ENCODE results near the gene STIM1.

DNA sequence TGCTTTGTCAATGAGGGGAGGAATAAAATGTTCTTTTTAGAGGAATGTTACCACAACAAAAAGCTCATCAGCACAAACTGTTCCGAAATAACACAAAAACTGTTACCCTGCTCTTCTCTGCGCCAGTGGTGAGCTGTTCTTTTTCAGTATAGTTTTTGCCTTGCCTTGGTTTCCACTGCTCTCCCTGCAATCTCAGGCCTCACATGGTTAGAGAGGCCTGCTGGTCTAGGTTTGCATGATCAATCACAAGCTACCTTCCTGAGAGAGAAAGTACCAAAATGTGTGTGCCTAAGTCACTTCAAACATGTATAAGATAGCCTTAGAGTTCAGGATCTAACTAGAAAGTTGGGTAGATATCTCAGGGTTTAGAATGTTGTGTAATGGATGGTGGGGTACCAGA, 114.6 kb downstream of the STIM1 start:
- no peak for TF ChIP-seq NR2C2 (IDR thresholded peaks at IDR 0.05; ENCODE audit: borderline replicate concordance, control insufficient read depth, insufficient read length, low read depth)
- TF ChIP-seq, protein P1, sequence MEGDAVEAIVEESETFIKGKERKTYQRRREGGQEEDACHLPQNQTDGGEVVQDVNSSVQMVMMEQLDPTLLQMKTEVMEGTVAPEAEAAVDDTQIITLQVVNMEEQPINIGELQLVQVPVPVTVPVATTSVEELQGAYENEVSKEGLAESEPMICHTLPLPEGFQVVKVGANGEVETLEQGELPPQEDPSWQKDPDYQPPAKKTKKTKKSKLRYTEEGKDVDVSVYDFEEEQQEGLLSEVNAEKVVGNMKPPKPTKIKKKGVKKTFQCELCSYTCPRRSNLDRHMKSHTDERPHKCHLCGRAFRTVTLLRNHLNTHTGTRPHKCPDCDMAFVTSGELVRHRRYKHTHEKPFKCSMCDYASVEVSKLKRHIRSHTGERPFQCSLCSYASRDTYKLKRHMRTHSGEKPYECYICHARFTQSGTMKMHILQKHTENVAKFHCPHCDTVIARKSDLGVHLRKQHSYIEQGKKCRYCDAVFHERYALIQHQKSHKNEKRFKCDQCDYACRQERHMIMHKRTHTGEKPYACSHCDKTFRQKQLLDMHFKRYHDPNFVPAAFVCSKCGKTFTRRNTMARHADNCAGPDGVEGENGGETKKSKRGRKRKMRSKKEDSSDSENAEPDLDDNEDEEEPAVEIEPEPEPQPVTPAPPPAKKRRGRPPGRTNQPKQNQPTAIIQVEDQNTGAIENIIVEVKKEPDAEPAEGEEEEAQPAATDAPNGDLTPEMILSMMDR (IDR thresholded peaks at IDR 0.05 in 2 of 3, conservative IDR thresholded peaks at IDR 0.05 in 1 of 3; ENCODE audit: control insufficient read depth in 2 of 3, extremely low read depth in 1 of 3, insufficient read depth in 1 of 3, low read depth in 3 of 3, low read length in 3 of 3) = no peak
- no peak for TF ChIP-seq EZH2 (IDR thresholded peaks at IDR 0.05; ENCODE audit: borderline replicate concordance, control insufficient read depth, low read depth, low read length)

Measured in GM12878 (cell line).